HCT116 (cell line): Measurements from ENCODE around the gene HLA-DMA. TPM values are rescaled to one million over a fixed set of nuclear protein-coding genes. Genes with fewer than 3 reads are reported as not detected.

ENCODE experiments used
- ATAC-seq: fragments of 200-7000 bp; cut with Tn5 transposase; 2 replicates; pipeline ENCODE4 v1.9.1; 2020; ENCODE audit warnings: mild to moderate bottlenecking, moderate library complexity
- BruUV-seq: library from RNA; stranded (reverse); fragments of 400-500 nt; replicated peaks from 2 replicates; lab custom pipeline; 2021; lab: Mats Ljungman, UMichigan
- CTCF ChIA-PET: fragments of 300-600 bp; sonication (Branson Sonifier 250); formaldehyde crosslinking; loops from one replicate; lab custom pipeline; 2021; ENCODE audit warnings: antibody characterized with exemption; lab: Charles Lee
- POLR2A ChIA-PET: fragments of 300-600, 350-600 bp; sonication (Branson Sonifier 250); formaldehyde crosslinking; loops from one replicate; lab custom pipeline; 2021; ENCODE audit warnings: antibody characterized with exemption; lab: Charles Lee
- RAD21 ChIA-PET, 2 experiments: fragments of 300-600 bp; sonication (Branson Sonifier 250); formaldehyde crosslinking; loops; one replicate each; lab custom pipeline; 2023; ENCODE audit warnings: low total read pairs in 2 of 2; ENCODE audit not compliant: uncharacterized antibody in 2 of 2, unreplicated experiment in 2 of 2, low non-redundant PET in 1 of 2; lab: Charles Lee
- DNase-seq: peaks from one replicate; pipeline ENCODE4 v3.0.0-alpha.2; 2010; ENCODE audit warnings: low read depth, low spot score
- H2AFZ ChIP-seq: fragments of 200-600 bp; shearing (Covaris generic), sonication (generic); 2 replicates; pipeline ENCODE4 v1.6.1; 2017; ENCODE audit warnings: low read depth, mixed run types, mixed read lengths, antibody characterized with exemption, low read length; ENCODE audit not compliant: poor library complexity, severe bottlenecking
- H3K27ac ChIP-seq: 2 replicates; pipeline ENCODE4 v1.5.1; 2012; ENCODE audit warnings: low read depth, low read length
- H3K27me3 ChIP-seq: fragments of 200-600 bp; sonication (generic); 2 replicates; pipeline ENCODE4 v1.6.1; 2016; ENCODE audit warnings: mixed run types, low read length, mixed read lengths; ENCODE audit not compliant: insufficient read depth
- H3K36me3 ChIP-seq, 2 experiments: fragments of 200-500 bp in 1 of 2; fragments of 200-600 bp in 1 of 2; sonication (Bioruptor generic) in 1 of 2; sonication (generic) in 1 of 2; 2 replicates each; pipeline versions ENCODE4 v1.5.1 to v1.6.1; 2014 to 2016; ENCODE audit warnings: low read length in 2 of 2, inconsistent platforms in 1 of 2, mixed read lengths in 1 of 2, mixed run types in 1 of 2; ENCODE audit not compliant: insufficient read depth in 2 of 2, control insufficient read depth in 1 of 2
- H3K4me1 ChIP-seq, 2 experiments: fragments of 200-600 bp in 1 of 2; sonication (generic) in 1 of 2; 2 replicates each; pipeline versions ENCODE4 v1.5.1 to v1.6.1; 2012 to 2017; ENCODE audit warnings: low read length in 2 of 2, inconsistent platforms in 1 of 2, mild to moderate bottlenecking in 1 of 2, mixed read lengths in 1 of 2, mixed run types in 1 of 2, moderate library complexity in 1 of 2; ENCODE audit not compliant: insufficient read depth in 2 of 2, control insufficient read depth in 1 of 2
- H3K4me2 ChIP-seq: fragments of 200-600 bp; sonication (generic); 2 replicates; pipeline ENCODE4 v1.6.1; 2017; ENCODE audit warnings: mixed run types, low read length, mixed read lengths
- H3K4me3 ChIP-seq, 2 experiments: fragments of 200-600 bp in 1 of 2; sonication (generic) in 1 of 2; replicated peaks in 1 of 2; 2 replicates each; pipeline ENCODE4 v1.5.1; 2011 to 2016; ENCODE audit warnings: low read length in 2 of 2, control low read depth in 1 of 2, low read depth in 1 of 2, mild to moderate bottlenecking in 1 of 2, mixed read lengths in 1 of 2, mixed run types in 1 of 2
- H3K79me2 ChIP-seq: fragments of 200-600 bp; sonication (generic); 2 replicates; pipeline ENCODE4 v1.6.1; 2017; ENCODE audit warnings: mild to moderate bottlenecking, mixed run types, low read length, moderate library complexity, mixed read lengths; ENCODE audit not compliant: insufficient read depth
- H3K9ac ChIP-seq: fragments of 200-600 bp; sonication (generic); 2 replicates; pipeline ENCODE4 v1.6.1; 2016; ENCODE audit warnings: low read length, mixed read lengths
- H3K9me2 ChIP-seq: fragments of 200-600 bp; sonication (generic), shearing (Covaris generic); 2 replicates; pipeline ENCODE4 v1.6.1; 2017; ENCODE audit warnings: mixed run types, mild to moderate bottlenecking, moderate library complexity; ENCODE audit not compliant: insufficient read depth
- H3K9me3 ChIP-seq, 2 experiments: fragments of 200-500 bp in 1 of 2; fragments of 200-600 bp in 1 of 2; sonication (Bioruptor generic) in 1 of 2; sonication (generic) in 1 of 2; 2 replicates each; pipeline ENCODE4 v1.6.1; 2014 to 2017; ENCODE audit warnings: low read length in 2 of 2, mixed read lengths in 2 of 2, inconsistent platforms in 1 of 2, low read depth in 1 of 2, mild to moderate bottlenecking in 1 of 2, mixed run types in 1 of 2, moderate library complexity in 1 of 2; ENCODE audit not compliant: control insufficient read depth in 1 of 2, insufficient read depth in 1 of 2
- H4K20me1 ChIP-seq: fragments of 200-600 bp; sonication (generic), shearing (Covaris generic); 2 replicates; pipeline ENCODE4 v1.6.1; 2017; ENCODE audit warnings: mixed run types, mild to moderate bottlenecking, moderate library complexity; ENCODE audit not compliant: insufficient read depth
- EGR1 ChIP-seq: IDR thresholded peaks from 2 replicates; pipeline ENCODE4 v1.6.1; 2012; ENCODE audit warnings: low read depth
- ELF1 ChIP-seq: IDR thresholded peaks from 2 replicates; pipeline ENCODE4 v1.6.1; 2012; ENCODE audit warnings: low read depth, borderline replicate concordance
- EZH2 ChIP-seq: fragments of 200-600 bp; sonication (generic); IDR thresholded peaks from 2 replicates; pipeline ENCODE4 v1.6.1; 2017; ENCODE audit warnings: antibody characterized with exemption, mixed run types
- EZH2phosphoT487 ChIP-seq: fragments of 200-600 bp; IDR thresholded peaks from 2 replicates; pipeline ENCODE4 v1.6.1; 2018; ENCODE audit warnings: antibody characterized with exemption, borderline replicate concordance
- JUND ChIP-seq: IDR thresholded peaks from 2 replicates; pipeline ENCODE4 v1.6.1; 2012
- POLR2AphosphoS5 ChIP-seq: IDR thresholded peaks from 2 replicates; pipeline ENCODE4 v1.6.1; 2011; ENCODE audit warnings: mild to moderate bottlenecking, low read depth, low read length, moderate library complexity
- REST ChIP-seq: IDR thresholded peaks from 2 replicates; pipeline ENCODE4 v1.6.1; 2012; ENCODE audit warnings: low read depth
- TCF7L2 ChIP-seq: IDR thresholded peaks from 2 replicates; pipeline ENCODE4 v1.7.0; 2011; ENCODE audit warnings: borderline replicate concordance, inconsistent platforms; ENCODE audit not compliant: insufficient read depth, insufficient read length; ENCODE audit errors: extremely low read depth
- YY1 ChIP-seq: IDR thresholded peaks from 2 replicates; pipeline ENCODE4 v1.6.1; 2011; ENCODE audit warnings: low read length, low read depth, moderate library complexity, mild to moderate bottlenecking; ENCODE audit not compliant: insufficient replicate concordance; ENCODE audit errors: extremely low read depth
- ZFX ChIP-seq: fragments of 450-650 bp; IDR thresholded peaks from 2 replicates; pipeline ENCODE4 v1.6.1; 2017
- intact Hi-C: fragments of 100-400 bp; cut with micrococcal nuclease; formaldehyde crosslinking; loops from 2 replicates; pipeline ENCODE4 v1.10.0; 2022
- total RNA-seq: library from RNA; stranded (reverse); gene quantifications from one replicate; pipeline ENCODE4 v1.2.1, GENCODE V29; 2021; ENCODE audit not compliant: unreplicated experiment
- TF ChIP-seq, protein P1 (sequence below), 3 experiments: fragments of 200-600 bp in 1 of 3; sonication (generic) in 1 of 3; IDR thresholded peaks in 2 of 3; conservative IDR thresholded peaks in 1 of 3; 2 replicates each; pipeline ENCODE4 v1.5.1; 2012 to 2017; ENCODE audit warnings: low read depth in 2 of 3, low read length in 2 of 3, antibody characterized with exemption in 1 of 3, borderline replicate concordance in 1 of 3, control low read depth in 1 of 3, mild to moderate bottlenecking in 1 of 3, mixed read lengths in 1 of 3, mixed run types in 1 of 3, moderate library complexity in 1 of 3; ENCODE audit not compliant: insufficient read depth in 1 of 3

Gene HLA-DMA
- total RNA-seq, 1 experiment from 2014 or later: 12.1 TPM

GRCh38 chr6:32983493-32983848 is 30.6 kb upstream of the HLA-DMA start:
- no peak overlapping the region for H3K9ac ChIP-seq
- DNase-seq: no peak
- no peaks in the 10 kb centered on the region for H3K9me2 ChIP-seq
- intact Hi-C loops: no loop called here
- POLR2A ChIA-PET: interaction anchor here (12.5 kb wide), 1 partner anchor 13 kb away, joined by 227 read pairs; the partner anchor contains the start of gene BRD2
- H2AFZ ChIP-seq: no peak overlapping the region
- H3K27ac ChIP-seq: no peak overlapping the region
- H3K4me2 ChIP-seq: no peak overlapping the region
- H3K4me1 ChIP-seq: no peaks in the 10 kb centered on the region
- CTCF ChIA-PET: interaction anchor here (0.7 to 4.6 kb wide), 11 partner anchors 9 to 157 kb away, joined by 3 to 79 read pairs (median 19); partner anchors contain the start of genes HLA-DMA and TAP2
- TF ChIP-seq JUND: 0 out of 2 replicates have a peak, but pooled peaks have one; percentile 6
- no peak for TF ChIP-seq ZFX
- TF ChIP-seq, all 23 proteins: peak for 1
- no peak overlapping the region for H3K4me3 ChIP-seq
- no TSS peak for BruUV-seq
- peaks cover 37% of the 10 kb centered on the region for H4K20me1 ChIP-seq
- peak; percentile 11; the same call in 1 of the 2 replicates for ATAC-seq
- peaks cover 28 to 30% of the 10 kb centered on the region in 2 experiments for H3K36me3 ChIP-seq
- H3K9me3 ChIP-seq: no peaks in the 10 kb centered on the region
- H3K79me2 ChIP-seq: peaks cover 24% of the 10 kb centered on the region
- RAD21 ChIA-PET: interaction anchor here (2.1 to 2.5 kb wide), 2 partner anchors 50 kb away, joined by 8 to 10 read pairs; no protein-coding TSS in a partner anchor
- no peaks in the 10 kb centered on the region for H3K27me3 ChIP-seq

GRCh38 chr6:32982702-32983492 is 30.0 kb upstream of the HLA-DMA start:
- H3K4me3 ChIP-seq: no peak overlapping the region
- H3K36me3 ChIP-seq: peaks cover 34 to 35% of the 10 kb centered on the region in 2 experiments
- BruUV-seq: no TSS peak
- H3K4me2 ChIP-seq: no peak overlapping the region
- intact Hi-C loops: no loop called here
- peaks cover 29% of the 10 kb centered on the region for H3K79me2 ChIP-seq
- H2AFZ ChIP-seq: no peak overlapping the region
- ChIA-PET CTCF (interaction anchor here (0.9 to 4.6 kb wide), 7 partner anchors 11 to 145 kb away, joined by 3 to 79 read pairs (median 19); partner anchors contain the start of genes HLA-DMA and TAP2), POLR2A (interaction anchor here (0.9 to 12.5 kb wide), 2 partner anchors 12 to 89 kb away, joined by 3 to 227 read pairs; partner anchors contain the start of gene BRD2), RAD21 (no interaction called here)
- DNase-seq (no peak), ATAC-seq (peak; percentile 4; the same call in 1 of the 2 replicates)
- H3K9me2 ChIP-seq: no peaks in the 10 kb centered on the region
- no peaks in the 10 kb centered on the region for H3K27me3 ChIP-seq
- H4K20me1 ChIP-seq: peaks cover 43% of the 10 kb centered on the region
- H3K27ac ChIP-seq: no peak overlapping the region
- no peaks in the 10 kb centered on the region for H3K9me3 ChIP-seq
- H3K4me1 ChIP-seq: no peaks in the 10 kb centered on the region
- H3K9ac ChIP-seq: no peak overlapping the region
- TF ChIP-seq ELF1 (no peak), POLR2AphosphoS5 (peak; percentile 41; the same call in 1 of the 2 replicates), REST (no peak), EGR1 (no peak), YY1 (no peak), EZH2 (no peak), EZH2phosphoT487 (no peak), TCF7L2 (no peak)
- TF ChIP-seq, protein P1, sequence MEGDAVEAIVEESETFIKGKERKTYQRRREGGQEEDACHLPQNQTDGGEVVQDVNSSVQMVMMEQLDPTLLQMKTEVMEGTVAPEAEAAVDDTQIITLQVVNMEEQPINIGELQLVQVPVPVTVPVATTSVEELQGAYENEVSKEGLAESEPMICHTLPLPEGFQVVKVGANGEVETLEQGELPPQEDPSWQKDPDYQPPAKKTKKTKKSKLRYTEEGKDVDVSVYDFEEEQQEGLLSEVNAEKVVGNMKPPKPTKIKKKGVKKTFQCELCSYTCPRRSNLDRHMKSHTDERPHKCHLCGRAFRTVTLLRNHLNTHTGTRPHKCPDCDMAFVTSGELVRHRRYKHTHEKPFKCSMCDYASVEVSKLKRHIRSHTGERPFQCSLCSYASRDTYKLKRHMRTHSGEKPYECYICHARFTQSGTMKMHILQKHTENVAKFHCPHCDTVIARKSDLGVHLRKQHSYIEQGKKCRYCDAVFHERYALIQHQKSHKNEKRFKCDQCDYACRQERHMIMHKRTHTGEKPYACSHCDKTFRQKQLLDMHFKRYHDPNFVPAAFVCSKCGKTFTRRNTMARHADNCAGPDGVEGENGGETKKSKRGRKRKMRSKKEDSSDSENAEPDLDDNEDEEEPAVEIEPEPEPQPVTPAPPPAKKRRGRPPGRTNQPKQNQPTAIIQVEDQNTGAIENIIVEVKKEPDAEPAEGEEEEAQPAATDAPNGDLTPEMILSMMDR (IDR thresholded peaks at IDR 0.05 in 2 of 3, conservative IDR thresholded peaks at IDR 0.05 in 1 of 3; ENCODE audit: borderline replicate concordance in 1 of 3, insufficient read depth in 1 of 3, low read depth in 2 of 3, low read length in 2 of 3): no peak
